ENCODE measurements around the gene GIT2.

The GIT2 gene

DNA sequence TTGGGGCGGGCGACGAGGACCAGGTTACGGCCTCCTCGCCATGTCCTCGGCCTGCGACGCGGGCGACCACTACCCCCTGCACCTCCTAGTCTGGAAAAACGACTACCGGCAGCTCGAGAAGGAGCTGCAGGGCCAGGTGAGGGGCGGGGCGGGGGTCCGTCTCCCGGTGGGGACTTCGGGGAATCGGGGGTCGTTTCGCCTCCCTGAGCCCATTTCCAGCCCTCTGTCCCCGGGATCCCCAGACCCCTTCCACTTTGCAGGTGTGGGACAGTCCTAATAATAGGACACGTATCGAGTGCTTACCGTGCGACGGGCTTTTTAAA is 3.4 kb upstream of the GIT2 start:
- no peak for DNase-seq (ENCODE audit: low read depth)
- TF ChIP-seq, protein P1, sequence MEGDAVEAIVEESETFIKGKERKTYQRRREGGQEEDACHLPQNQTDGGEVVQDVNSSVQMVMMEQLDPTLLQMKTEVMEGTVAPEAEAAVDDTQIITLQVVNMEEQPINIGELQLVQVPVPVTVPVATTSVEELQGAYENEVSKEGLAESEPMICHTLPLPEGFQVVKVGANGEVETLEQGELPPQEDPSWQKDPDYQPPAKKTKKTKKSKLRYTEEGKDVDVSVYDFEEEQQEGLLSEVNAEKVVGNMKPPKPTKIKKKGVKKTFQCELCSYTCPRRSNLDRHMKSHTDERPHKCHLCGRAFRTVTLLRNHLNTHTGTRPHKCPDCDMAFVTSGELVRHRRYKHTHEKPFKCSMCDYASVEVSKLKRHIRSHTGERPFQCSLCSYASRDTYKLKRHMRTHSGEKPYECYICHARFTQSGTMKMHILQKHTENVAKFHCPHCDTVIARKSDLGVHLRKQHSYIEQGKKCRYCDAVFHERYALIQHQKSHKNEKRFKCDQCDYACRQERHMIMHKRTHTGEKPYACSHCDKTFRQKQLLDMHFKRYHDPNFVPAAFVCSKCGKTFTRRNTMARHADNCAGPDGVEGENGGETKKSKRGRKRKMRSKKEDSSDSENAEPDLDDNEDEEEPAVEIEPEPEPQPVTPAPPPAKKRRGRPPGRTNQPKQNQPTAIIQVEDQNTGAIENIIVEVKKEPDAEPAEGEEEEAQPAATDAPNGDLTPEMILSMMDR (IDR thresholded peaks at IDR 0.05; ENCODE audit: control insufficient read depth, insufficient read depth, low read depth, low read length, missing control alignments), result no peak
- peak overlapping the region; percentile 86 for H3K4me3 ChIP-seq (ENCODE audit: control insufficient read depth, low read depth, low read length)

DNA sequence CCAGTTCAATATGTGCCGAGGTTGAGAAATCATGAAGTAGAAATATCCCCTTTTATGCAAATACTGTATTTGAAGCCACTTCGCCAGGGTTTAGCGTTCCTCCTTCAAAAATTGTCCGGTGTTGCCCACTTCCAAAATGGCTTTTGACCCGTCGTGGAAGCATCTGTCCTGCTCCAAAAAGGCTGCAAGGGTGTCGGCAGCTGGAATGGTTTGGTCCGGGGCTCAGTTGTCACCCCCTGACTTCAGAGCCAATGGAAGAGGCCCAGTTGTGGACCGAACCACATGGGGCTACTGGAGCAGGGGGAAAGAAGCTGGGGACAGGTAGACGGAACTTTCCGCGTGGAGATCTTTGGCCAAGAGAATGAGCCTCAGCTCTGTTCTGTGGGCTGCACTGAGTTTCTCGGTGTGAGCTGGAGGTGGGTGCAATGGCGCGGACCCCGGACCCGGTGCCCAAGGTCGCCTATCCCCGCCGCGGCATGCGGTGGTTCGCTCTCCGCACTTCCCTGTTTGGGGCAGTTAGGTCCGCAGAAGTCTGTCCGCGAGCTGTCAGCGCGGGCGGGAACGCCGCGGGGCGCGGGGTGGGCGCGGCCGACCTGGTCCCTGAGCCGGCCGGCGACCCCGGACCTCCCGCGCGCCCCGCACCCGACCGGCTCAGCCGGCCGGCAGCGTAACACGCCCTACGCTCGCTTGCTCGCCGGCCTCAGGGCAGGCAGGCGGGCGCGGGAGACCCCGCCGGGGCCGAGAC is 2.9 kb upstream of the GIT2 start, which contains the start of gene ANKRD13A:
TSS of gene ANKRD13A (plus strand) at position 527 of the 745 bp plus-strand sequence. CDS start 259 bp downstream, outside the sequence.
- peak within 1 kb of the TSS; percentile 86 for H3K4me3 ChIP-seq (ENCODE audit: control insufficient read depth, low read depth, low read length)
- TF ChIP-seq, protein P1 (IDR thresholded peaks at IDR 0.05; ENCODE audit: control insufficient read depth, insufficient read depth, low read depth, low read length, missing control alignments), result no peak
- DNase-seq (ENCODE audit: low read depth), result peak; percentile 89

DNA sequence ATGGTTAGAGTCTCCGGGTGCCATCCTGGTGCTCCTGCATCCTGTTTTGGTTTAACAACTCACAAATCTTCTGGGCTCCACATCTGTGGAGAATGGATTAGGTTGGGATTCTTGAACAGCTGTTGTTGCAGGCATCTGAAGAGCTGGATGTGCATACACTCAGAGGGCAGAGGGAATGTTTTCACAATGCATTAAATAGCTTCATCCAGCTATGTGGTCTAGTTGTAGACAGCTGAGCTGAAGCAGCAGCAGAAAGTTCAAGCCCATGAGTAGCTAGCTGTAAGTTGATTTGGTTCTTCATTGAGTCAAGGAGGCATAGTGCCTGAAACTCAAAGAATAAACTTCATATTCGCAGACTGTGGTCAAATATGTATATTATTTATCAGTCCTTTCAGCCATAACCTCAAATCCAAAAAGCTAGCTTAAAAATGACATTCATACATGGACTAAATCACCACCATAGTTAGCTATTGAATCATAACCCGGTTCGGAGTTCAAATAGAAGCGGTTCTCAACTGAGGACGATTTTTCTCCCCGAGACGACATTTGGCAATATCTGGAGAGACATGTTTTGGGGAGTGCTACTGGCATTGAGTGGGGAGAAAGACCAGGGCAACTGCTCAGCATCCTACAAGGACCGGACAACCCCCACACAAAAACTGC is 2.2 kb upstream of the GIT2 start:
- TF ChIP-seq, protein P1 (IDR thresholded peaks at IDR 0.05; ENCODE audit: control insufficient read depth, insufficient read depth, low read depth, low read length, missing control alignments), result no peak
- H3K4me3 ChIP-seq (ENCODE audit: control insufficient read depth, low read depth, low read length), result peak overlapping the region; percentile 86
- DNase-seq (ENCODE audit: low read depth), result no peak

DNA sequence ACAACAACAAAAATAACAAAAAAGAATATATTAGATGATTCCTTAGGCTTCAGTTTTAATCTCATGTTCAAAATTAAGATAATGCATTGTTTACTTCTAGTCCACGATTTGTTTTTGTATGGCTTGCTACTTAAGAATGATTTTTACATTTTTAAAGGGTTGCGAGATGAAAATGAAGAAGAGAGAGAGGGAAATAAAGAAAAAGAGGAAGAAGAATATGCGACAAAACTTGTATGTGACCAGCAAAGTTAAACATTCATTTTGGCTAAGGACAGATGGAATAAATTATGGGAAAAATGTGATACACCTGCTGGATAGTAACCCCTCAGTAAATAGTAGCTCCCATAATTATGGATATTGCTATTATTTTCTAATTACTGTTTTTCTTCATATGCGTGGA is 1.2 kb upstream of the GIT2 start:
- DNase-seq (ENCODE audit: low read depth), result no peak
- no peak overlapping the region for H3K4me3 ChIP-seq (ENCODE audit: control insufficient read depth, low read depth, low read length)

DNA sequence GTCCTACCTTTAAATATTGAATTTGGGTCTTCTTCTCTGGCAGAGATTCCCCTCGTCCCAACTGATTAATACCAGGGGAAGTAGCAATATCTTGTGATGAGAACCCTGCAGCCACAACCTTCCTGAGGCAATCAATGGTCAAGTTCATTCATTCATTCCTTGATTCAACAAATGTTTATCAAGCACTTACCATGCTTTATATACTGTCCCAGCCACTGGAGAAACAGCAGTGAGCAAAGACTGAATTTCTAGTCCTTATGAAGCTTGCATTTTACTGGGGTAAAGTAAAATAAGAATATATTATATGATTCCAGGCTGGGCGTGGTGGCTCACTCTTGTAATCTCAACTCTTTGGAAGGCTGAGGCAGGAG is 300 bp upstream of the GIT2 start:
- peak overlapping the region; percentile 66 for H3K4me3 ChIP-seq (ENCODE audit: control insufficient read depth, low read depth, low read length)
- TF ChIP-seq, protein P1 (IDR thresholded peaks at IDR 0.05; ENCODE audit: control insufficient read depth, insufficient read depth, low read depth, low read length, missing control alignments), result no peak
- DNase-seq (ENCODE audit: low read depth), result no peak

More for the DNA sequence above, 1.2 kb upstream of the GIT2 start:
- TF ChIP-seq, protein P1 (IDR thresholded peaks at IDR 0.05; ENCODE audit: control insufficient read depth, insufficient read depth, low read depth, low read length, missing control alignments), result no peak

DNA sequence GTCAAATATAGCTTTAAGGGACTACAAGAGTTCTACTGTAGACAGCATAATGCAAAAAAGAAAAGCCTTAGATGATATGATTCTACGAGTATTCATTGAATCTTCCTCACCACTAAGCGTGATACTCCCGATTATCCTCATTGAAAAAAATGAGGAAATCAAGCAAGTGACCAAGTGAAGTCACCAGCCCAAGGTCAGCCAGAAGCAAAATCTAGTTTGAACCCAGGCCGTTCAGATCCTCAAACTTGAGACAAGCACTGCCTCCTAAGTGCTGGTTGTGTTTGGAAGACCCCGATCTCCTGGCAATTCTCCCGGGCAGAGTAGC is 845 bp downstream of the GIT2 start:
- TF ChIP-seq, protein P1 (IDR thresholded peaks at IDR 0.05; ENCODE audit: control insufficient read depth, insufficient read depth, low read depth, low read length, missing control alignments), result no peak
- peak overlapping the region; percentile 66 for H3K4me3 ChIP-seq (ENCODE audit: control insufficient read depth, low read depth, low read length)
- no peak for DNase-seq (ENCODE audit: low read depth)

Data from AG09309 (cell line).